Adipocyte (in vitro differentiated cells): ENCODE measurements around the gene FOXK1.

Source experiments
- DNase-seq: peaks from one replicate; pipeline ENCODE4 v3.0.0-alpha.2; 2015; ENCODE audit warnings: low read depth
- H3K27me3 ChIP-seq: replicated peaks from 2 replicates; pipeline ENCODE4 v1.7.0; 2013; ENCODE audit warnings: mild to moderate bottlenecking, low read length, moderate library complexity; ENCODE audit not compliant: control insufficient read depth, insufficient read depth
- H3K36me3 ChIP-seq: 2 replicates; pipeline ENCODE4 v1.7.0; 2013; ENCODE audit warnings: low read length, mild to moderate bottlenecking, moderate library complexity; ENCODE audit not compliant: control insufficient read depth, insufficient read depth, severe bottlenecking
- H3K4me1 ChIP-seq: 2 replicates; pipeline ENCODE4 v1.7.0; 2013; ENCODE audit warnings: mild to moderate bottlenecking, low read length, moderate library complexity; ENCODE audit not compliant: control insufficient read depth, insufficient read depth
- H3K4me3 ChIP-seq: 2 replicates; pipeline ENCODE4 v1.7.0; 2013; ENCODE audit warnings: mild to moderate bottlenecking, low read length, moderate library complexity
- H3K9ac ChIP-seq: 2 replicates; pipeline ENCODE4 v1.7.0; 2013; ENCODE audit warnings: mild to moderate bottlenecking, low read length, moderate library complexity
- H3K9me3 ChIP-seq: 2 replicates; pipeline ENCODE4 v1.7.0; 2013; ENCODE audit warnings: mild to moderate bottlenecking, low read length, moderate library complexity; ENCODE audit not compliant: control insufficient read depth

The FOXK1 gene

DNA sequence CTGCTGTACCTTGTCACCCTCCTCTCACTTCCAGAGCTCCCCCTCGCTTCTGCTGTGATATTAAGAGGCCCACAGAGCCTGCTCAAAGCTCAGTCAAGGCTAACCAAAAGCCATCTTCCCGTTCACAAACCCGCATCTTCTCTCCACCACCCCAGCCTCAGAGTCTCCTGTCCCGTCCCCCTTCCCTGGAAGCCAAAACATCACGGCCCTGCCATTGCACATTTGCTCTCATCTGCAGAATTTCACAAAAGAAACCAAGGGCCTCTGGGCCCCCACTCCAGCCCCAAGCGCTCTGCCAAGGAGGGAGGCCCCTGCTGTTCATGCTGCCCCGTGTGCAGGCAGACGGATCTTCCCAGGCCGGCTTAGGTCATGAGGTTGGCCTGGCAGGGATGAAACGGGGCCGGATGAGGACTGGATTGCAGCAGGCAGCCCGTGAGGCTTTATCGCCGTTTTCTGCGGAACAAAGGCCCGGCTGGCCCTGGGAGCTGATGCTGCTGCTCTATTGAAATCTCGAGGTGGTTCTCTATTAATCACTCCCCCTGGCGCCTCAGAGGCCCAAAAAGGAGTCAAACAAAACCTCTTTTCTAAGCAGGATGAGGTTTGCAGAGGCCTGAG is 31.6 kb upstream of the FOXK1 start:
- no peak for DNase-seq
- no peaks in the 10 kb centered on the region for H3K36me3 ChIP-seq
- H3K27me3 ChIP-seq, result no peaks in the 10 kb centered on the region
- peak overlapping the region; percentile 84 for H3K9ac ChIP-seq
- H3K4me3 ChIP-seq, result no peak overlapping the region
- peaks cover 11% of the 10 kb centered on the region for H3K4me1 ChIP-seq
- H3K9me3 ChIP-seq, result no peaks in the 10 kb centered on the region

DNA sequence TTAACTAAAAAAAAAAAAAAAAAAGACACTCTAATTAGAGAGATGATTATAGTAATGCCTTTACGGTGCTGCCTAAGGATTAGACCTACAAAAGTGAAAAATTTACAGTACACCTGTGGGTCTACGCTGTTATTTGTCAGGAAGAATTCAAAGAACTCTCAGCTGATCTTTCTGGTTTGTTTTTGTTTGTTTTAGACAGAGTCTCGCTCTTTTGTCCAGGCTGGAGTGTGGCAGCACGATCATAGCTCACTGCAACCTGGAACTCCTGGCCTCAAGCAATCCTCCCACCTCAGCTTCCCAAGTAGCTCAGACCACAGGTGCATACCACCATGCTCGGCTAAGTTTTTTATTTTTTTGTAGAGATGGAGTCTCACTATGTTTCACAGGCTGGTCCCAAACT is 28.3 kb upstream of the FOXK1 start:
- Histone ChIP-seq H3K4me3 (no peak overlapping the region), H3K9ac (no peak overlapping the region), H3K36me3 (no peaks in the 10 kb centered on the region), H3K9me3 (no peaks in the 10 kb centered on the region), H3K4me1 (peaks cover 11% of the 10 kb centered on the region), H3K27me3 (no peaks in the 10 kb centered on the region)
- DNase-seq, result no peak

DNA sequence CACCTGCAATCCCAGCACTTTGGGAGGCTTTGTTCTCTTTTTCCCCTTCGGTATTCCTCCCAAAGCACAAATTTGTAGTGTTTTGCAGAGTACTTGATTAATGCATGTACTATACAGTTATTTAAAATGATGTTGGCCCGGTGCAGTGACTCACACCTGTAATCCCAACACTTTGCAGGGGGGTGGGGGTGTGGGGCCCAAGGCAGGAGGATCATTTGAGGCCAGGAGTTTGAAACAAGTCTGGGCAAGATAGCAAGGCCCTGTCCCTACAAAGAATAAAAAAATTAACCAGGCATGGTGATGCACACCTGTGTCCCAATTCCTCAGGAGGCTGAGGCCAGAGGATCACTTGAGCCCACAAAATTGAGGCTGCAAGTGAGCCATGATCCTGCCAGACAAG is 26.8 kb upstream of the FOXK1 start:
- Histone ChIP-seq H3K27me3 (no peaks in the 10 kb centered on the region), H3K9ac (no peak overlapping the region), H3K4me1 (peaks cover 10% of the 10 kb centered on the region), H3K36me3 (no peaks in the 10 kb centered on the region), H3K4me3 (no peak overlapping the region), H3K9me3 (peaks cover 9% of the 10 kb centered on the region)
- no peak for DNase-seq

DNA sequence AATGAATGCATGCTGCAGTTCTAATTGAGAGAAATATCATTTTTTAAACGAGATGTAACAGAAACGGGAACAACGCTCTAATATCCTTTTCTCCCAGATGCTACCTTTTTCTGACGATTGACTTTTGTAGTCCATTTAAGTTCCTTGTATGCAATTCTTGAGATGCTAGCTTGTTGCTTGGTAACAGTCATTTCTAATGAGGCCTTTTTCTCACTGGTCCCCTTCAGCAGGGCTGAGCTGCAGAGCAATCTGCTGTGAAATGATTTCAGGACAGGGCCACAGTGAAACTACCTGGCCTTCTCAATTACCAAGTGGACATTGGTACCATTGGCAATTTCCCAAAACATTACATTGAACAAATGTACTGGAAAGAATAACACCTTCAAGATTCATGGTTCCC is 26.2 kb upstream of the FOXK1 start:
- Histone ChIP-seq H3K4me3 (no peak overlapping the region), H3K36me3 (no peaks in the 10 kb centered on the region), H3K9ac (no peak overlapping the region), H3K4me1 (peaks cover 4% of the 10 kb centered on the region), H3K9me3 (peaks cover 9% of the 10 kb centered on the region), H3K27me3 (no peaks in the 10 kb centered on the region)
- DNase-seq, result no peak

DNA sequence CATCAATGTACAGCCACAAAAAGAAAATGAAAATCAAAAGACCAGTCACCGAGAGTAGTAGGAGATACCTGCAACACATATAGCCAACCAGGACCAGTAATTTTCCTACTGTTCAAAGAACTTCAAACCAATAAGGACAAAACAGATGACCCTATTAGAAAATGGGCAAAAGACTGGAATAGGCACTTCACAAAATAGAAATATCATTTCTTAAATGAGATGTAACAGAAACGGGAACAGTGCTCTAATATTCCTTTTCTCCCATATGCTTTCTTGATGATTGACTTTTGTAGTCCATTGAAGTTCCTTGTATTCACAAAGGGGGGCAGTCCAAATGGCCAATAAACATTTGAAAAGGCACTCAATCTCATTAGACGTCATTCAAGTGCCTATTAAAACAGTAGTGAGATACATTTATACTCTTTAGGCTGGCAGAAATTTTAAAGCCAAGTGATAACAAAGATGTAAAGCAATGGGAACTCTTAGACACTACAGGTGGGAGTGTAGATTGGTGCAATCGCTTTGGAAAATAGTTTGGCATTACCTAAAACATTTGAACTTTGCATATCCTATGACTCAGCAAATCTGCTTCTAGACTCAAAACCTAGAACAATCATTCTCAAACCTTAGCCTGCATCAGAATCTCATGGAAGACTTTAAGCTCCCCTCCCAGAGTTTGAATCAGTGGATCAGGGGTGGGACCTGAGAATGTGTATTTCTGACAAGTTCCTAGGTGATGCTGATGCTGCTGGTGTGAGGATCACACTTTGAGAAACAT is 24.3 kb upstream of the FOXK1 start:
- Histone ChIP-seq H3K9ac (no peak overlapping the region), H3K4me3 (no peak overlapping the region), H3K4me1 (peaks cover 5% of the 10 kb centered on the region), H3K36me3 (no peaks in the 10 kb centered on the region), H3K27me3 (no peaks in the 10 kb centered on the region), H3K9me3 (peaks cover 9% of the 10 kb centered on the region)
- DNase-seq, result no peak

DNA sequence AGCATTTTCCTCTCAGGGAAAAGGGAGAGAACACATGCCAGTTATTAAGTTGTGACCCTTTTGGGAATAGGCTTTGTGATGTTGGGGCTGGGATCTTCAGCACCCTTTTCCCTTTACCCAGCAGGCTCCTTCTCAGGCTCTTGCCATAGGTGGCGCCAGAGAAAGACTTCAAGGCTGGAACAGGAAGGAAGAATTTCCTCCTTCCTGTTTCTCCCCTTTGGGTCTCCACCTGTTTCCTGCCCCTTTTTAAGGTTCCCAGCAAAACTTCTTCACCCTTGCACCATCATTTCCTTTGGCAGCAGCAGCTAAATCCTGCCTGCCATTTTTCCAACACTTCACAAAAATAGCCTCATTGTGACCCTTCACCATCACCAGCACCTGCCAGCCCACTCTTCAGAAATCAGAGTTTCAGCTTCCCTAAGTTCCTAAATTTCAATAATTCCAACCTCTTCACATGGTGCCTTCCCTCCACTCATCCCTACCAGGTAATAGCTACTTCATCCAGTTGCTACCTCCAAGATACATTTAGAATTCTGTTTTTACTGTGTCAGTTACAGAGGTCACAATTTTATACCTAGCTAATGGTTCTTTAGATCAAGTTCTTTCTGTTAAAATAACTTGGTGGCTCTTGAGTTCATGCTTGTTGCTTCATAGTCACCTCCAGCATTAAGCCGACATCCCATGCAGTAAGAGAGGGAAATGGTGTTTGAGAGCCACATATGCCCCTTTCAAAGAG is 22.4 kb upstream of the FOXK1 start:
- no peaks in the 10 kb centered on the region for H3K36me3 ChIP-seq
- peaks cover 5% of the 10 kb centered on the region for H3K4me1 ChIP-seq
- H3K4me3 ChIP-seq, result no peak overlapping the region
- peaks cover 9% of the 10 kb centered on the region for H3K9me3 ChIP-seq
- H3K9ac ChIP-seq, result no peak overlapping the region
- no peaks in the 10 kb centered on the region for H3K27me3 ChIP-seq
- peak; percentile 10 for DNase-seq

DNA sequence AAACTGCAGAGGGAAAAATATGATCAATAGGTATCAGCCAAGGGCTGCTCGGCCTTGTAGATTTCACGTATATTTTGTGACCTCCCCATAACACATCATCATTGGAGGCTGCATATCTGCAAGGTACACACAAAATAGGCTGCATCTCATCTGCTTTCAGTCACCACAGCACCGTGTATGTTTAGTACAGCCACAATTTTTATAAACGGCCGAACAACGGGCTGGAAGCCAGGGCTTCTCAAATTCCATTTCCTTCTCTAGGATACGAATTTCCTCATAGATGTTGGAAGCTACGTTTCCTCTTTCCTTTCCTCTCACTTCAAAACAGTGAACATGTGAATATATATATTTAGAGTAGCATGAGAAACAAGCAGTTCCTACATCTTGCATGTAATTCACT is 20.2 kb upstream of the FOXK1 start:
- peak overlapping the region; percentile 31 for H3K9ac ChIP-seq
- peak; percentile 56 for DNase-seq

DNA sequence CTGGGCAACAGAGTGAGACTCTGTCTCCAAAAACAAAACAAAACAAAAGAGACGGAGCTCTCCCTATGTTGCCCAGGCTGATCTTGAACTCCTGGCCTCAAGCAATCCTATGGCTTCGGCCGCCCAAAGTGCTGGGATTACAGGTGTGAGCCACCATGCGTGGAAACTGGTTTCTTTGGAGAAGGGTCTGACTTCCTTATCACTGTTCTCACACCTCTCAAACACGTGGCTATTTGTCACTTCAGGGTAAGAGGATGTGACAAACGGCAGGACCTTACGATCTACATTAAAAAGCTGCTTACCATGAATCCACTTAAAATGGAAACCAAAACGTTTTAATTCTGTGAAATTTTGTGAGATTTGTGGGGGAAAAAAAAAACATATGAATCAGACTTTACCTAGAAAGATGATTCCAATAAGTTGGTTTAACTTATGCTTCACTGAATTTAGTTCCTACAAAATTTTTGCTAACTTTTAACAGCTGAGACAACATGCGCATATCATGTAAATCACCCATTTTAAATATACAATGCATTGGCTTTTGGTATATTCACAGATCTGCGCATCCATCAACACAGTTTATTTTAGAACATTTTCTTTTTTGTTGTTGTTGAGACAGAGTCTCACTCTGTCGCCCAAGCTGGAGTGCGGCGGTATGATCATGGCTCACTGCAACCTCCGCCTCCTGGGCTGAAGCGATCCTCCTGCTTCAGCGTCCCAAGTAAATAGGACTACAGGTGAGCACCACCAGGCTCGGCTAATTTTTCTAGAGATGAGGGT is 18.7 kb upstream of the FOXK1 start:
- no peak for DNase-seq
- Histone ChIP-seq H3K36me3 (no peaks in the 10 kb centered on the region), H3K27me3 (no peaks in the 10 kb centered on the region), H3K4me1 (peaks cover 26% of the 10 kb centered on the region), H3K9me3 (peaks cover 9% of the 10 kb centered on the region), H3K4me3 (no peak overlapping the region), H3K9ac (no peak overlapping the region)

More for the DNA sequence above, 20.2 kb upstream of the FOXK1 start:
- peak overlapping the region; percentile 15 for H3K4me3 ChIP-seq
- peaks cover 18% of the 10 kb centered on the region for H3K4me1 ChIP-seq
- no peaks in the 10 kb centered on the region for H3K27me3 ChIP-seq
- no peaks in the 10 kb centered on the region for H3K36me3 ChIP-seq
- H3K9me3 ChIP-seq, result peaks cover 9% of the 10 kb centered on the region

DNA sequence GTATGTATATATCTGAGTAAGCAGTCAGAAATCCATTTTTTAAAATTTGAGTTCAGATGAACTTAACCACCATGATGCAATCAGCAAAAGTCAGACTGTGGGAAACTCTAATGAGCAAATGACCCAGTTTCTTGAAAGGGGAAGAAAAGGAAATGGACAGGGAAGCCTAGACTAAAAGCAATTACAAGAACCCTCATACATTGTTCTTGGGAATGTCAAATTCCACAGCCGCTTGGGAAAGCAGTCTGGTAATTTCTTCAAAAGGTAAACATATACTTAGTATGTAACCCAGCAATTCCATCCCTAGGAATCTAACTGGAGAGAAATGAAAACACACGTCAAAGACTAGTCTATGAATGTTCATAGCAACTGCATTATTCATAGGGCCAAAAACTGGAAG is 16.4 kb upstream of the FOXK1 start:
- no peak overlapping the region for H3K4me3 ChIP-seq
- H3K9me3 ChIP-seq, result no peaks in the 10 kb centered on the region
- DNase-seq, result peak; percentile 92
- H3K27me3 ChIP-seq, result no peaks in the 10 kb centered on the region
- no peaks in the 10 kb centered on the region for H3K36me3 ChIP-seq
- no peak overlapping the region for H3K9ac ChIP-seq
- peaks cover 31% of the 10 kb centered on the region for H3K4me1 ChIP-seq

DNA sequence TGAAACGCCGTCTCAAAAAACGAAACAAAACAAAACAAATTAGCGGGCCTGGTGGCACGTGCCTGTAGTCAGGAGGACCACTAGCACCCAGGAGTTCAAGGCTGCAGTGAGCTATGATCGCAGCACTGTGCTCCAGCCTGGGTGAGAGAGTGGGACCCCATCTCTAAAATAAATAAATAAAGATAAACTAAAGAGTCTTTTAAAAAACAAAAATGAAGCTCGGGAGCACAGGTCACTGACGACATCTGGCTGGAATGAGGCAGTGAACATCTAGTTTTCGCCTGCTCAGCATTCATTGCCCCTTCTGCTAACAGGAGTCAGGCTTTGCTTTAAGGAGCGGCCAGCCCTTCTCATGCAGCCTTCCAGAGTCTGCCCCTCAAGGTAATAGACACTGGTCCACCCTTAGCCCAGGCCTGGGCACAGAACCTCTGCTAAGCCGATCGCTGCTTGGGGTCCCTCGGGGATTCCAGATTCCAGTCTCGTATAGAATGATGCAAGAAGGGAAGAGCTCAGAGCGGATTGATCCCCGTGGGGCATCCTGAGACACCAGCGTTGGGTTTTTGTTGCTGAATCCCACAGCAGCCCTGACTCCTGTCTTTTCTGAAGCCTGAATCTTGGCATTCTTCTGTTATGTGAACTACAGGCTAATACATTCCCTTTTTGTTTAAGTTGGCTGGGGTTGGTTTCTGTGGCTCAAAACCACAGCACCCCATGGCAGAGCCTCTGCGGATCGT is 14.2 kb upstream of the FOXK1 start:
- DNase-seq, result peak; percentile 87
- Histone ChIP-seq H3K27me3 (no peaks in the 10 kb centered on the region), H3K4me1 (peaks cover 26% of the 10 kb centered on the region), H3K4me3 (no peak overlapping the region), H3K9me3 (no peaks in the 10 kb centered on the region), H3K9ac (no peak overlapping the region), H3K36me3 (no peaks in the 10 kb centered on the region)
